Measurements from ENCODE around the gene GFOD1.

Gene GFOD1

DNA sequence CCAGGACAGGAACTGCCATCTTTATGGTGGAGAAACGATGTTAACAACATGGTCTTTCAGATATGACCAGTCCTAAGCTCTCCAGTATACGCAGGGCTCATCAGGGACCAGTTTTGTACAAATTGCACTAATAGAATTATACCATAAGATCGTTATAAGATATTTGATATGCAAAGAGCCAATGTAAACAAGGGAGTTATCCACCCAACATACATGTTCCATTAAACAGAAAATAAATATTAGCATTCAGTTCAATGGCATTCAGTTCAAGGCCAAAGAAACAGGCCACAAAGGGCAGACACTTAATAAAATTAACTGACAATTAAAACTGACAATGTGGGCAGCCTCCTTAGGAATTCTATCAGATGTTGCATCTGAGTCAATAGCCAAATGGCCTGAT, 2.6 kb downstream of the GFOD1 start:
- DNase-seq: no peak

DNA sequence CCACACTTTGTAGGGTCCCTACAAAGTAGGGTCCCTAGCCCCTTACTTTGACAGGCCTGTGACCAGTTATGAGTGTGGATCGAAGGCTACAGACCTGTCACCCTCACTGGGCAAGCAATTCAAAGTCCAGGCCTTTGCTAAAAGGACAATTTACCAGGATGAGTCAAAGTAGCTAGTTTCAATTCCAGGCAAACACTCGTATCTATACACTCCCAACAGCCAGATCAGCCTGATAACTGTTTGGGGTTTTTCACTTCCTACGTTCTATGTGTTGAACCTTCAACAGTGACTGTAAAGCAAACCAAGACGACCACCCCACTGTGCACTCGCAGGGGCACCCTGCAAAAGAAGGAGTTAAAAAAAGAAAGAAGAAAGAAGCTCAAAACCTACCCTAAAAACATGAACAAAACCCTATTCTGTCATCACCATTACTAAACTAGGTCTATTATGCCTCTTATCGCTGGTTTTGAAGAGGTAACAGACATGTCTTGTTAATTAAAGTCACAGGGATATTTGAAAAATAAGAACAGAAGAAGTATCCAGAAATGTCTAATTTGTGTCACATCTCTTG, 3.2 kb downstream of the GFOD1 start:
- no peak for DNase-seq

- DNase-seq: no peak
These were observed 6.5 kb downstream of the GFOD1 start for GRCh38 chr6:13480631-13481501.

DNA sequence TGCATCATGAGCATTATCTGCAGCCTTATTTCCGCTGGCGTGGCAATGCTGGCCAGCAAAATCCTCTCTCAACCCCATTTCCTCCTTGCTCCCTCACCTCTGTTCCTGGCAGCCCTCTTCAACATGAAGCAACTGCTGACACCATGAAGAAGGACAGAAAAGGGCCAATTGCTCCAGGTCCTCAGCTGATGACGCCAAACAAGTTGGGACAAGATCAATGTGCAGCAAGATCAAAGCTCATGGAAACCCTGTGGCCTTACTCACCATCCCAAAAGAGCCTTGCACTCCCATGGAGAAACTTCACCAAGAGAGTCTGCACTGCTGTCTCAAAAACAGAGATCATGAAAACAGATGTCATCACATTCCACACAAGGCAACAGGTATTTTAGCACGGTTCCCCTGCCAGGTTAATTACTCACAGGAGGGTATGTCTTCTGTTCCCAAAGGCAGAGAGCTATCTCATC, 7.4 kb downstream of the GFOD1 start:
- no peak for DNase-seq

DNA sequence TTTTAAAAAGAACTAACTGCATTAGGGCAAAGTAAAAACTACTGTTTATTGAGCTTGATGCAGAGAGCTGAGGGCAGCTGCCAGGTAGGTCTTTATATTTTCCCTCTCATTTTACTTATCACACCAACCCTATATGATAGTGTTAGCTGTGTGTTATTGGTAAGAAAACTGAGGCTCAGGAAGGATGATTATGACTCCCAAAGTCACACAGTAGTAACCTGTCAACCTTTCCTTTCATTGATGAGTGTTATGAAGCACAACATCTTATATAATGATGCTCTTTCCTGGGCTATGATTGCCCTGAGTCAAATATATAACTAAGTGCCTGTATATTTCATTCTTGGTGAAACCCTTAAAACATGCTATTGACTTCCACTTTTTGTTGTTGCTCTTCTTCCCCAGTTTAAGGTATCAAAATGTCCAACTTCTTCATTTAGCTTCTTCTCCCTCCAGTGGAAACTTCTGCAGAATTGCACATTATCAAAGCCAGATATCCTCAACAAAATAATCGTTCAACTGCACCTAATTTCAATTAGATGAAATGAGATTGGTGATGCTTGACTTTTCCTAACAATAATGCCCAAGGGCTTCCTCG, 8.1 kb downstream of the GFOD1 start:
- DNase-seq: no peak

GRCh38 chr6:13478525-13478966, 8.9 kb downstream of the GFOD1 start:
- DNase-seq: peak; percentile 72

- no peak for DNase-seq
These were observed 12.6 kb downstream of the GFOD1 start for GRCh38 chr6:13474787-13475186.

GRCh38 chr6:13474360-13474759, 13.0 kb downstream of the GFOD1 start:
- DNase-seq: peak; percentile 49

GRCh38 chr6:13473768-13474165, 13.6 kb downstream of the GFOD1 start:
- DNase-seq: no peak

GRCh38 chr6:13472976-13473767, 14.2 kb downstream of the GFOD1 start:
- no peak for DNase-seq

GRCh38 chr6:13472099-13472498, 15.3 kb downstream of the GFOD1 start:
- DNase-seq: no peak

DNA sequence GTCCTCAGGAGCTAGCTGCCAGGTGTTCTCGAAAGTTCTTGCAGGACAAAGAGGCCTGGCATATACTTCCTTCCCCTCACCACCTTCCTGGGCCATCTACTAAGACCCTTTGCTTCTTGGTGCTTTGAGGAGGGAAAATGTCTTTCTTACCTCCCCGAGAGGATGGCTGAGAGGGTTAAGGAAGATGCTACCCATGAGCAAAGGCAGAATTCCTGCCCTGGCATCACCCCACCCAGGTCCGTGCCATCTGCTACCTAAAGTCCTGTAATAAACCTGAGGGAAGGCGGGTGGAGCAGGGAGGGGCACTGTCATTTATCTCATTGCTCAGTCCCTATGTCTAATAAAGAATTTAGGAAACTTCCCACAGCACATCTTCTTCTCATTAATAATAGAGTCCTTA, 16.2 kb downstream of the GFOD1 start:
- DNase-seq: no peak

DNA sequence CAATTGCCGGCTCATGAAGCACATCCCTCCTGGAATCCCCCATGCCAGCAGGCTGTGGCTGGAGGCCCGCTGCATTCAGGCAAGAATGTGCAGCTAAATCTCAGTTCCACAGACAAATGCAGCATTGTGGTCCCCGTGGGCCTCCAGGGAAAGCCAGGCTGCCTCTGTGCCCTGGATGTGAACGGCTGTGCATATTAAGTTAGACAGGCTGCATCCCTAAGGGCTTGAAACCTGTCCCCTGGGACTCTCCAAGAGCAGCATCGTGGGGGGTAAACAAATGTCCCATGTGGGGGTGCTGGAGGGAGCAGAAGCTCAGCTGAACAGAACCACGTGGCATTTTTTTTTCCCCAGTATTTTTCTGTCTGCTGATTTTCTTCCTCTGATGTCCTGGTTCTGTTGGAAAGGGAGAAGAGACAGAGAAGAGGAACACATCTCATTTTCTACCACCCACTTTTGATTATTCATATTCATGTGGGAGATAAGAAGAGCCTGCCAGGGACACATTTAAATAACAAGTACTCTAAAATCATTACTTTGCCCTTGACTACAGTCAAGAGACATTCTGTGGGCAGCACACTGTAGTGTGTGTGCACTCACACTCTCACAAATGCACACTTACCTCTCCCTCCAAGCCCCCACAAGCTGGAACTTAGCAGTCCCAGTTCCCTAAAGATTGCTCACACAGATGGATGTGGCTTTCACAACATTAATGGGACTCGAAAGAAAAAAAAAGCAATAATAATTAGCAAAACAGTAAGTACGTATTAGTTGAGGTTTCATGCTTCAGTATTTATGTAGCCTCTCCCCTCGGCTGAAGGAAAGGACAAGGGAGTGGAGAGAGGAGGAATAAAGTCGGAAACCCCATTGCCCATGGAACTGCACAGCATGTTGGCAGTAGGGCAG, 16.9 kb downstream of the GFOD1 start:
- peak; percentile 63 for DNase-seq

DNA sequence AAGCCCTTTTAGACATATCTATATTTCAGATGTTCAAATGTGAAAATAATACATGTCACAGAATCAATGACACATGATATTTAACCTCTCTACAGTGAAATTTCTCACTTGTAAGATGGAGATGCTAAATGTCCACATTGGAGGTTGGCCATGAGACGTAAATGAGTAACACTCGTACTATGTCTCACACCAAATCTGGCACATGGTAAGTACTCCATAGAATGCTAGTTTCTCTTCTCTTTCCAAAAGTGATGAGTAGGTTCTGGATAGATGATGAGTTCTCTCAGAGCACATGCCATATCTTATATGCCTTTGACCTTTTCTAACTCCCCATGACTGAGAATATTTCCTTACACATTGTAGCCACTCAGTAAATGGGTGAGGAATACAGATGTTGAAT, 17.7 kb downstream of the GFOD1 start:
- no peak for DNase-seq

- DNase-seq: peak; percentile 72
These were observed 18.6 kb downstream of the GFOD1 start for GRCh38 chr6:13468839-13469238.

DNA sequence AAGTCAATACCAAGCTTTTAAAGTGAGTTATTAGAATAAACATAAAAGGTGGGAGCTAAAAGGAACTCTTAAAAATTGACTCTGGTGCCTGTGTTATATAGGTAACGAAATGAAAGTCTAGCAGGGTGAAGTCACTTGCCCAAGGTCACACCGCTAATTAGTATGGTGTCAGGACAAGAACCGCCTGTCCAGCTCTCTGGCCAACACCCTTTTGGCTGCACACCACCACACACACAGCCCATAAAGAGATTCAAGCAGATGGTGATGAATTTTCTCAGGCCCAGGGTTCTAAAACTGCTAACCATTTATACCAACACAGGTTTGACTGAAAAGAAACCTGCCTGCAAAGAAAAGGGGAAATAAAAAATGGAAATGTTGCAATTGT, 20.2 kb downstream of the GFOD1 start:
- DNase-seq: no peak

GRCh38 chr6:13466304-13467215, 20.8 kb downstream of the GFOD1 start:
- DNase-seq: no peak

- DNase-seq: no peak
These were observed 21.7 kb downstream of the GFOD1 start for GRCh38 chr6:13465734-13466133.

DNA sequence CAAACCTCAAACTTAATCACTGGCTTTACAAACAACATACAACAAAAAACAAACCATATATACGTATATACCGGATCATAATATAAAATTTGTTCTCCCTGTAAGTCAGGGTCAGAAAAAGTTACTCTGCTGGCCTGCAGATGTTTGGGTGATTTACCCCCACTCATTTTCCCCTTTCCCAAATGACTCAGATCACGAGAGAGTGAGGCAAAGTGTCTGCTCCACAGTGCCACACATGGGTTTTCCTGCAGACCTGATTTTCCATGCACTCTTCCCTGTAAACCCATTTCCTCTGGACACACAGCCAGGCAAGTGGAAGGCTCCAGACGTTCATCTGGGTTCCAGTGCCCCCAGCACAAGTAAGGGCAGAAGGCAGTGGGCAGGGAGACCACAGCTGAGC, 23.5 kb downstream of the GFOD1 start:
- no peak for DNase-seq

DNA sequence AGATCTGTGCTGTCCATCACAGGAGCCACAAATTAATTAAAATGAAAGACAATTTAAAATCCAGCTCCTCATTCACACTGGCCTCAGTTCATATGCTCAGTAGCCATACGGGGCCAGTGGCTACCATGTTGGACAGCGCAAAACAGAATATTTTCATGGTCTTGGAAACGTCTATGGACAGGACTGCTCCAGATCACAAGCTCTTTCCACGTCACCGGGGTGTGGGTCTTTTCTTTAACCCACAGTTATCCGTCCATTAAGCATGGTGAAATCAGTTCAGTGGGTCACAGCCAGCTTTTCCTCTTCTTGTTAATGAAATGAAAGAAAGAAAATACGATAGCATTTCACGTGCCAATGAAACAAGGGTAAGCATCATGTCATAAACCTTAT, 24.1 kb downstream of the GFOD1 start:
- DNase-seq: no peak

Data from NCI-H82 (cell line).